Measurements from ENCODE around the gene CAPRIN2. TPM values are rescaled to one million over a fixed set of nuclear protein-coding genes. Genes with fewer than 3 reads are reported as not detected.

The CAPRIN2 gene, protein sequence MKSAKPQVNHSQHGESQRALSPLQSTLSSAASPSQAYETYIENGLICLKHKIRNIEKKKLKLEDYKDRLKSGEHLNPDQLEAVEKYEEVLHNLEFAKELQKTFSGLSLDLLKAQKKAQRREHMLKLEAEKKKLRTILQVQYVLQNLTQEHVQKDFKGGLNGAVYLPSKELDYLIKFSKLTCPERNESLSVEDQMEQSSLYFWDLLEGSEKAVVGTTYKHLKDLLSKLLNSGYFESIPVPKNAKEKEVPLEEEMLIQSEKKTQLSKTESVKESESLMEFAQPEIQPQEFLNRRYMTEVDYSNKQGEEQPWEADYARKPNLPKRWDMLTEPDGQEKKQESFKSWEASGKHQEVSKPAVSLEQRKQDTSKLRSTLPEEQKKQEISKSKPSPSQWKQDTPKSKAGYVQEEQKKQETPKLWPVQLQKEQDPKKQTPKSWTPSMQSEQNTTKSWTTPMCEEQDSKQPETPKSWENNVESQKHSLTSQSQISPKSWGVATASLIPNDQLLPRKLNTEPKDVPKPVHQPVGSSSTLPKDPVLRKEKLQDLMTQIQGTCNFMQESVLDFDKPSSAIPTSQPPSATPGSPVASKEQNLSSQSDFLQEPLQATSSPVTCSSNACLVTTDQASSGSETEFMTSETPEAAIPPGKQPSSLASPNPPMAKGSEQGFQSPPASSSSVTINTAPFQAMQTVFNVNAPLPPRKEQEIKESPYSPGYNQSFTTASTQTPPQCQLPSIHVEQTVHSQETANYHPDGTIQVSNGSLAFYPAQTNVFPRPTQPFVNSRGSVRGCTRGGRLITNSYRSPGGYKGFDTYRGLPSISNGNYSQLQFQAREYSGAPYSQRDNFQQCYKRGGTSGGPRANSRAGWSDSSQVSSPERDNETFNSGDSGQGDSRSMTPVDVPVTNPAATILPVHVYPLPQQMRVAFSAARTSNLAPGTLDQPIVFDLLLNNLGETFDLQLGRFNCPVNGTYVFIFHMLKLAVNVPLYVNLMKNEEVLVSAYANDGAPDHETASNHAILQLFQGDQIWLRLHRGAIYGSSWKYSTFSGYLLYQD
- 7.8 and 11.9 TPM in 2 replicates for polyA plus RNA-seq (2011; rRNA removed)
- polyA minus RNA-seq (2011; rRNA and poly(A)+ RNA removed) = 4.5 and 8.0 TPM in 2 replicates

DNA sequence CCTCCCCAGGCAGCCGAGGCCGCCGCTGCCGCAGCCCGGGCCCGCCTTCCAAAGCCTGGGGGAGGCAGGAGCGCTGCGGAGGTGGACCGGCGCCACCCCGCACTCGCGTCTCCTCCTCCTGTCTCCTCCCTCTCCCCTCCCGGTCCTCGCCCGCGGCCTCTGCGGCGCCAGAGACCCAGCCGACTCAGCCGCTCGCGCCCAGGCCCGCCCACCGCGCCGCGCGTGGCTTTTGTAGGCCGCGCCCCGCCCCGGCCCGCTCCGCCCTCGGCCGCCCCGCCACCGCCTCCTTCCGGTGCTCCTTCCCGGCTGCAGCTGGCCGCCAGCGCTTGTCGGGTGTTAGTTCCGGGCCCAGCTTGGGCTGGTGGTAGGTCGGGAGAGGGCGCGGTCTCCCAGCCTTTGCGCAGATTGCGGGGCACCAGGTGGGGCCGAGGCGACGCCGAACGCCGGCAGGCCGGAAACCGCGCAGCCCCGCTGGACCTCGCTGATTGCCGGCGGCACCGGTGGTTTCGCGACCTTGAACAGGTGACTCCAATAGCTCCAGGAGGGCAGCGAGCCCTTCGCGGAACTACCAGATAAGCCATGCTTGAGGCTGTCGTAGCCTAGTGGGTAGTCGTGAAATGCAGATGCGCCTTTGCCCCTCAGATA lies at the start of gene CAPRIN2:
Gene CAPRIN2 (minus strand): TSS at position 202 of the 645 bp plus-strand sequence. CDS start 1,431 bp downstream, outside the sequence.
- Histone ChIP-seq H3K4me3 (ENCODE audit: low read depth, low read length) (peak within 1 kb of the TSS; percentile 60), H3K27me3 (ENCODE audit: control insufficient read depth, insufficient read depth, low read length) (no peaks in the 10 kb centered on the region), H3K36me3 (ENCODE audit: control insufficient read depth, insufficient read depth, low read length) (no peaks in the 10 kb centered on the region)
- ChIA-PET POLR2A (interaction anchor here (0.6 kb wide), 1 partner anchor 221 kb away, joined by 3 read pairs; no protein-coding TSS in a partner anchor), CTCF (no interaction called here)
- peak; percentile 65 for DNase-seq (ENCODE audit: low read depth)
- TF ChIP-seq, protein P1, sequence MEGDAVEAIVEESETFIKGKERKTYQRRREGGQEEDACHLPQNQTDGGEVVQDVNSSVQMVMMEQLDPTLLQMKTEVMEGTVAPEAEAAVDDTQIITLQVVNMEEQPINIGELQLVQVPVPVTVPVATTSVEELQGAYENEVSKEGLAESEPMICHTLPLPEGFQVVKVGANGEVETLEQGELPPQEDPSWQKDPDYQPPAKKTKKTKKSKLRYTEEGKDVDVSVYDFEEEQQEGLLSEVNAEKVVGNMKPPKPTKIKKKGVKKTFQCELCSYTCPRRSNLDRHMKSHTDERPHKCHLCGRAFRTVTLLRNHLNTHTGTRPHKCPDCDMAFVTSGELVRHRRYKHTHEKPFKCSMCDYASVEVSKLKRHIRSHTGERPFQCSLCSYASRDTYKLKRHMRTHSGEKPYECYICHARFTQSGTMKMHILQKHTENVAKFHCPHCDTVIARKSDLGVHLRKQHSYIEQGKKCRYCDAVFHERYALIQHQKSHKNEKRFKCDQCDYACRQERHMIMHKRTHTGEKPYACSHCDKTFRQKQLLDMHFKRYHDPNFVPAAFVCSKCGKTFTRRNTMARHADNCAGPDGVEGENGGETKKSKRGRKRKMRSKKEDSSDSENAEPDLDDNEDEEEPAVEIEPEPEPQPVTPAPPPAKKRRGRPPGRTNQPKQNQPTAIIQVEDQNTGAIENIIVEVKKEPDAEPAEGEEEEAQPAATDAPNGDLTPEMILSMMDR (IDR thresholded peaks at IDR 0.05; ENCODE audit: insufficient read depth, low read depth, low read length) = peak; percentile 47

DNA sequence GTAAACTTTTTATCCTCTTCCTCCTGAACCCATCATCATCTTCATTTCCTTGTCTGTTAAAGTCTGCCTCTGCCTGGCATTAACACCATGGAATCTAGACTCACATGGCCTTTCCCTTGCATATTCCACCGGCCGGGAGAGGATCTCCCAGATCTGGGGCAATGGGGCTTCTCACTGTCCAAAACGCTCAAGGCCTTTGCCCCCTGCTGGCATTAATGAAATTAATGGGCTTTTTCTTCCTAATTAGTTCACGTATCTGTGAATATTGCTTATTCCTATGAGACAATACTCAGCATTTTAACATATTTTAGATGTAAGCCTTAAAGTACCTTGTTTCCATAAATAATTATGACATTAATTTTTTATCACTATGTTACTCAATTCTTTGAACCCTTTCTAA lies 42.9 kb upstream of the CAPRIN2 start:
- no peaks in the 10 kb centered on the region for H3K27me3 ChIP-seq (ENCODE audit: control insufficient read depth, insufficient read depth, low read length)
- no peak overlapping the region for H3K4me3 ChIP-seq (ENCODE audit: low read depth, low read length)
- POLR2A ChIA-PET = no interaction called here
- no peak for DNase-seq (ENCODE audit: low read depth)
- no peaks in the 10 kb centered on the region for H3K36me3 ChIP-seq (ENCODE audit: control insufficient read depth, insufficient read depth, low read length)
- TF ChIP-seq, protein P1 (IDR thresholded peaks at IDR 0.05; ENCODE audit: insufficient read depth, low read depth, low read length) = 0 out of 2 replicates have a peak, but pooled peaks have one; percentile 6
- CTCF ChIA-PET = interaction anchor here (0.6 to 2.1 kb wide), 2 partner anchors 9 to 11 kb away, joined by 3 to 10 read pairs; no protein-coding TSS in a partner anchor

DNA sequence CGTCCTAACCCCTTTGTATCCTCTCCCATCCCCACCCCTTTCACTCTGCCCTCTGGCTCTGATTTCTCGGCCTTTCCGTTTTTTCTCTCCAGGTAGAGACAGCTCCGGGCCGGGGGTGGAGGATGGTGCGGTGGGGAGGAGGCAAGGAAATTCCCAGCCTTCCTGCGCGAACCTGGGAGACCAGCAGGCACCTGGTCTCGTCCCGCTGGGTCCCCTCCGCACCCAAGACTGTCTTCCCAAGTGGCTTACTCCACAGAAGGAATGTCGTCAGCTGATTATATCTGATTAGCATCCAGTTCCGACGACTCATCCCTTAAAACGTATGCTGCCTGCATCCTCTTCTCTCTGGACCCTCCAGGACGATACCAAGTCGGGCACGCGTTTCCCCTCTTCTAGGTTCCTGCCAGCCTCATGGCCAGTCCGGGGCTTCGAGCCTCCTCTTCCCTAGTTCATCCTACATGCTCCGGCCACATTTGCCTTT lies 42.2 kb upstream of the CAPRIN2 start:
- CTCF ChIA-PET = interaction anchor here (0.6 to 1.4 kb wide), 4 partner anchors 10 to 1881 kb away, joined by 3 to 7 read pairs (median 3); no protein-coding TSS in a partner anchor
- no peak for DNase-seq (ENCODE audit: low read depth)
- H3K27me3 ChIP-seq (ENCODE audit: control insufficient read depth, insufficient read depth, low read length) = no peaks in the 10 kb centered on the region
- TF ChIP-seq, protein P1 (IDR thresholded peaks at IDR 0.05; ENCODE audit: insufficient read depth, low read depth, low read length) = no peak
- POLR2A ChIA-PET = no interaction called here
- H3K4me3 ChIP-seq (ENCODE audit: low read depth, low read length) = peak overlapping the region; percentile 63
- H3K36me3 ChIP-seq (ENCODE audit: control insufficient read depth, insufficient read depth, low read length) = no peaks in the 10 kb centered on the region

DNA sequence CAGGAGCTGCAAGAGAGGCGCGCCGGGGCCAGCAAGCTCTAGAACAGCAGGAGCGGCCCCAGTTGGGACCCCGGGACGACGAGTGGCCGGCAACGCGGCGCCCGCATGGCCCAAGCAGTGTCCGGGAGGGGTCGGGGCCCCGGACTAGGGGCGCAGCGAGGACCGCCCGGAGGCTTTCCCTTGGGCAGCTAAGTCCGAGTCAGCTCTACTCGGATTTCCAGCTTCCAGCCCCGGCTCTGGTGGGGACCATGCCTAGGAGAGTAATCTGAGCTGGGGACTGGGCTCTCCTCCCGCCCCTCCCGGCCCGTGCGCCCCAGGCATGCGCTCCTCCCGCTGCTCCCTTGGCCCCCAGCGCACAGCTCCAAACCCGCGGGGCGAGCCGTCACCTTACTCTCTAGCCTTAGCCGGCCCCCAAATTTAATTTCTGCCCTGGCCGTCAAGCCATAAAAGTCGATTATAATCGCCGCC lies 41.6 kb upstream of the CAPRIN2 start:
- Histone ChIP-seq H3K36me3 (ENCODE audit: control insufficient read depth, insufficient read depth, low read length) (no peaks in the 10 kb centered on the region), H3K4me3 (ENCODE audit: low read depth, low read length) (peak overlapping the region; percentile 63), H3K27me3 (ENCODE audit: control insufficient read depth, insufficient read depth, low read length) (no peaks in the 10 kb centered on the region)
- CTCF ChIA-PET = interaction anchor here (0.6 to 1.4 kb wide), 6 partner anchors 11 to 1882 kb away, joined by 3 to 7 read pairs (median 3); partner anchors contain the start of gene IPO8
- POLR2A ChIA-PET = interaction anchor here (0.7 kb wide), 1 partner anchor 166 kb away, joined by 5 read pairs; no protein-coding TSS in a partner anchor
- TF ChIP-seq, protein P1 (IDR thresholded peaks at IDR 0.05; ENCODE audit: insufficient read depth, low read depth, low read length) = no peak
- no peak for DNase-seq (ENCODE audit: low read depth)
